NOMO-1 (cell line): ENCODE data around the gene ZNF740.
A peak's percentile ranks its signal among the peaks of the same experiment; 100 is the strongest.

Experiments
- DNase-seq, 2 experiments: peaks; one replicate each; lab custom pipeline; 2025; ENCODE audit not compliant: unreplicated experiment in 2 of 2; lab: John Stamatoyannopoulos, UW

The ZNF740 gene

DNA sequence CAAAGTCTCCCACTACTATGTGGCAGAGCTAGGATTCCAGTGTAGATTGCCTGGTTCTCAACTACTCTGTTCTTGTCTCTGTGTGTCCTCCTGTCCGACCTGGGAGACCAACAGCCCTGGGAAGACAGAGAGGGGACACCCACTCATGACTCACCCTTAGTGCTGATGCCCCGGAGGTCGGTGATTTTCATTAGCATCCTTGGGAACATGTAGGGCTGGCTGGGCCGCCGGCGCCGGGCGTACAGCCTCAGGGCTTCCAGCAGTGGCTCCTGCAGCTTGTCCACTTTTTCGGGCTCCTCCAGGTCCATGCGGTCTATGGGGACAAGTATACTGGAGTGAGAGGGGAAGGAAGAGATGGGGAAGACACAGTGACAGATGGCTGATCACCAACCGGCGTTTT, 32.4 kb downstream of the ZNF740 start:
- DNase-seq, result no peak

DNA sequence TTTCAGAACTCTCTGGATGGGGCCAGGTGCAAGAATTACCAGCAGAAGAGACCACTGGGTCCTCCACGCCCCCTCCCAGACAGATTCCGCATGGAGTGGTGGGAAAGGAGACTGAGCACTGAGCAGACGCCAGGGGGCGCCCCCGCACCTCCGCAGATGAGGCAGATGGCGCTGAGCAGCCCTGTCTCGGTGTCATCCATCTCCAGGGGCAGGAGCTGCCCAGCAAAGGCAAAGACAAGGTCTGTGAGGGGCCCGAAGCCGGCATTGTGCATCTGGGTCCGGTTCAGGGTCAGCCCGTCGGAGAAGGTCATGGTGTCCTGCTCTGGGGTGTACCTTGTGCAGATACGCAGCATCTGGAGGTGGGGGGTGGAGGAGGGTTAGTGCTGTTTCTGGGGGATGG, 32.8 kb downstream of the ZNF740 start:
- peak; percentile 50 to 62 for DNase-seq

DNA sequence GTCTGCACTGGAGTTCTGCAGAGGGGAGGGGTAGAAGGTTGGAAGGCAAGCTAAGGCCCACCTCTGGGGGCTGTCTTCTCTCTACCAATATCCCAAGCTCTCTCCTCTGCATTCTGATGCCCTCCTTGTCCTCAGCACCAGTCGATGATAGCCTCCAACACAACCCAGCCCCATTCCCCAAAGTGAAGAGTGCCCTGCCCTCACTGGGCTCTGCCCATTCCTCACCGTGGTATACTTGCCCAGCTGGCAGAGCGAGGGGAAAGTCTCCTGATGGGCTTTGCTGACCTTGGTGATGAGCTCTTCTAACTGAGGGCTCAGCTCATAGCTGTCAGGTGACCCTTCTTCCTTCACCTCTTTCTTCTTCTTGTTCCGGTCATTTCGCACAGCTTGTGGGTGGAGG, 33.7 kb downstream of the ZNF740 start:
- no peak for DNase-seq

DNA sequence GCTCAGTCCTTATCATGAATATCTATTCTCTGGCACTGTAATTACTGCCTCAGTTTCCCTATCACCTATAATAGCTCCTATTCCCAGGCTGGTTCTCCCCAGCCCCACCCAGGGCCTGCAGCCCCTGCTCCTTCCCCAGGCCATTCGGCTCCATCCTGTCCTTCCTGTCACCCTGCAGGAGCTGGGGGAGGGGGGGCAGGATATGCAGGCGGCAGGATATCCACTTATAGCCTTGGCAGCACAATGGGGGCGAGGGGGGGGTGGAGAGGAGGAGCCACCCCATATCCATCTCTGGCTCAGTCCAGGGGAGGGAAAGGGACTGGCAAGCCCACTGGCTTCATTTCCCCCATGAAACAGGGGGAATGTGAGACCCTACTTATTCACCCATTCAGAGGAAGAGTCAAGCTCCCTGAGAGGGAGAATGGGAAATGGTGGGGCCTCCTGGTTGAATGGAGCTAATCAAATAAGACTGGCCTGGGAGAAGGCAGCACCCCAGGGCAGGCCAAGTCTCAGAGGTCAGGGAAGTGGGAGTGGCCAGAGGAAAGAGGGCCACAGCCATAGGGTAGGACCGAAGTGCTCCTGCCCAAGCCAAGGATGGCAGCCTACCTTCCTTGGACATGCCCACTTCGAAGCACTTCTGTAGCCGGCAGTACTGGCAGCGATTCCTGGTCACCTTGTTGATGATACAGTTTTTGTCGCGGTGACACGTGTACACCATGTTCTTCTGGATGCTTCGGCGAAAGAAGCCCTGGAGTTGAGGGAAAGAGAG, 34.3 kb downstream of the ZNF740 start:
- no peak for DNase-seq

DNA sequence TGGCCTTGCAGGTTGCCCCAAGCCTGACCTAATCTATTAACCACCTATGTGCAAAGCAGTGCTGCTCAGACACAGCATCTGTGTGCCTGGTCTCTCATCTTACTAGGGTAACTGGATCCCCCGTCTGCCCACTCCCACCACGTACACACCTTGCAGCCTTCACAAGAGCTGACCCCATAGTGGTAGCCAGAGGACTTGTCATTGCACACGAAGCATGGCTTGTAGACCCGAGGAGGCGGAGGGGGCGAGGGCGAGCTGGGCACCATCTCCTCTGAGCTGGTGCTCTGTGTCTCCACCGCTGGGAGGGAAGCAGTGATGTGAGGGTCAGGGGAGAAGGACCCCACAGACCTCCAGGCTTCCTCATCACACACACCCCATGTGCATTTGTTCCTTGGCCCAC, 35.0 kb downstream of the ZNF740 start:
- no peak for DNase-seq

DNA sequence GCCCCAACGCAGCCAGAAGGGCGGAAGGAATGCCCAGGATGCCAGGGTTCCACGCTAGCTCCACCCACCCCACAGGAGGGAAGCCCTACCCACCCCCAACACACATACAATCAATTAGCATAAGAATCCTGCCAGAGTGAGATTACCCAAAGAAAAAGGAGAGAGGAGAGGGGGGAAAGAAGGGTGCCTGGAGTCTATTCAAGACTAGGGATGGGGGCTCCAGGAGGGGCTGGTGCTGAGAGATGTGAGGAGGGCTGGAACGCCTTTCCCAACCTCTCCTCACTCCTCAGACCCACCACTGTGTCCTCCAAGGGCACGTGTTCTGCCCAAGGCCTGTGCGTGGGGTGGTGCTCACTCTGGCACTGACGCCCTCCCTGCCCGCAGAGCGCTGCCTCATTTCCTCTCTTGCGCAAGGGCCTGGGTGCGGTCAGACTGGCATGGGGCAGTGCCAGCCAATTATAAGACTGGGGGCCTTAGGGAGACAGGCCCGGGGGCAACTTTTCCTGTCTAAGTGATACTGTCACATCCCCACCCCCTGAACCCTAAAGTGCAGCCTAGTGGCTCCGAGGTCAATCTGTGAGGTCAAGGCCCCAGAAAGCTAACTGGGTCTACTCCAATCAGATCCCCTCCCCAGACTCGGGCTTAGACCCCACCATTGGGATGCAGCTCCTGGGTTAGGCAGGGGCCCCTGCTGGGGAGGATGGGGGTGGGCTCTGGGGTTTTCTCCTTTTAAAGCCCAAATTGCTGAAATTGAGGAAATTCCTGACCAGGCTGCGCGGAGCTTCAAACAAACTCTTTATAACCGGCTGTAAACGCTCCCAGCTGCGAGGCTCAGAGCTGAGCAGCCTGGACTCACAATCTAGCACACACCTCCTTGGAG, 36.8 kb downstream of the ZNF740 start:
- DNase-seq, result peak; percentile 44 to 68

DNA sequence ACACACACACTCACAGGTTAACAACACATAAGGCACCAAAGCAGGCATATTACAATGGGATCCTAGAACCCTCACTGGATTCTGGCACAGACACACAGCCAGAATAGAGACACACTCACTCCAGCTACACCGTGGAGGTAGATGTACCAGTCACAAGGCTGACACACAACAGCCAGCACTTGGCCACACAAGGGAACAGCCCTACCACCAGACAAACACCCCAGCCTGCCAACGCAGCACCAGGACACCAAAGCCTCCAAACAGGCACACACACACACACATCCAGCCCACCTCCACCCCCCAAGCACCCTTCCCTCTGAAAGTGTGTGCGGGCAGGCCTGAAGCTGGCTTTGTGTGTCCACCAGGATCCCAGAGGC, 37.4 kb downstream of the ZNF740 start:
- no peak for DNase-seq

DNA sequence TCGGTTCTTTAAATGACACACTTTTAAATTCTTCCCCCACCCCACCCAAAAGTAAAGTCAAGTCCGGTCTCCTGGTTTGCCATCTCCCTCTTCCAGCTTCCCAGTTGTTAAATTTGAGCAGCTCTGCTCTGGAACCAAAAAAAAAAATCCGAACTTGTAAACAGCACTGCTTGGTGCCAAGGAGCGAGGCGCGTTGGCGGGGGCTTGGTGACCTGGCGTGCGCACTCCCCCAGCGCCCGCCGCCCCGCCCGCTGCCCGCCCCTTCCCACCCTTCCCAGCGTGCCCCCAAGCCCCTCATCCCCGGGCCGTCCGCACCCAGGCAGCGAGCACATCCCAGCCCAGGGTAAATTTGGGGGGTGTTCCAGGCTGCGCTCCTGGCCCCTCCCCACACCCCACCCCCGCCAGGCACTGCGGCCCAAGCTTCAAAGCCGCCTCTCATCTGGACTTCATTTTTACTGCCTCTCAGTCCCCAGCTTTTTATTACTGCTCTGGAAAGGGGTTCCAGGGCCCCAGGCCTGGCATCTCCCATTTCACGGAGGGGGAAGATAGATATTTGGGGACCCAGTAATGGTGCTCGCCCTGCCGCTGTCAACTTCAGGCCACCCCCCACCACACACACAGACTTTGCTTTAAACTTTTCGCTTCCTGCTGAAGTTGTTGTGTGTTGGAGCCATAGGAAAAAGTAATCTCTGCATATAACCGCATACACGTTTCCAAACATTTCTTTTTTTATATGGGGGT, 38.2 kb downstream of the ZNF740 start:
- DNase-seq, result no peak

DNA sequence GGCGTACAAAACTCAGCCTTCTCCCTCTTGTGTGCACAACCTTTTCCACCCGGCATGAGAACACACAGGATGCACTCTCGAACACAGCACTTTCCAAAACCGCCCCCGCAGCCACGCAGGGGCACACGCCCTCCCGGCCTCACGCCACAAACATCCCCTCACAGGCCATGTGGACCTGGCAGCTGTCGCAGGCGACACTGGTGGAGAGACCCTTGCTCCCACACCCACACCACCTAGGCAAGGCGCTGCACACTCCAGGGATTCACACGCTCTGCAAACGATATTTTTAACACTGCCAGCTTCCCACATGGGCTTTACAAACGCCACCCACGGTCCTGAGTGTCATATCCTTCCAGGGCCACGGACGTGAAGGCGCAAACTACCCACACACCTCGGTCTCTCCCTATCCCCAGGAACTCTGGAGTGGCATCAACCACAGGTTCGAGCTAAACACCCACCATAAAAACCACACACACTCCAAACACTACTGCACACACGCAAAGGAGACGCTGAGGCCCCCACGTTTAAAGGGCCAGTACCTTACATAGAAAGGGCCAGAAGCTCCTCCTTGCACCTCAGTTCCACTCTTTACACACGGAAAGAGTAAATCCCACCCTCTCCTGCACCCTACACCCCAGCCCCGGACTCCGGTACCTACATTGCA, 38.9 kb downstream of the ZNF740 start:
- DNase-seq, result peak; percentile 19 to 31

DNA sequence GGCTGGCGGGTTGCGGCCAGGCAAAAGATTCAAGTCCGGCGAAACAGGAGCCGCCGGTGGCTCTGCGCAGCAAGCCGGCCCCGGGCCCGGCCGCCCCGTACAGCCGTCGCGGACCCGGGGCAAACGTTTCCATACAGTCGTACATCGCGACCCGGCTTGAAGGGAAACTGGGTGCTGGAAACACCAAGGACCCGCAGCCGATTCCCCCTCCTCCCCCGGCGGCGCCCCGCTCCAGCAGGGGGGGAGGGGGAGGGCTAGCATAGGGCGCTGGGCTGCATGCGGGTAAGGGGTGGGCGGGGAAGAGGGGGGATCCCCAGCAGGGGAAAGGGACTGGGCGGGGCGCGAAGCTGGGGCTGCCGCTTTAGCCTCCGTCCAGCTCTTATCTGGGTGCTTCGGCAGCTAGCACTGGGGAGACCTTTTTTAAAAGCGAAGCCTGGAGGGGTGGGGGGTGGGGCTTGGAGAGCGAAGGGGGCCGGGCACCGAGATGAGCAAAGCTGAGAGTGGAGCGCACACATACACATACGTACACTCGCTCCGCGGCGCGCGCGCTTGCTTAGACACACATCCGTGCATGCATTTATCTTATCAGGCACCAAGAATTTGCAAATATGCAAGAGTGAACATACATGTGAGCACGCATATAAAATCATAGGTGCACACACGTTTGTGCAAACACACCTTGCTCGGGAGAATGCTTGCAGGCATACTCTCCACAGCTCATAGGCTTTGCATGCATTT, 39.6 kb downstream of the ZNF740 start:
- peak; percentile 59 to 71 for DNase-seq

DNA sequence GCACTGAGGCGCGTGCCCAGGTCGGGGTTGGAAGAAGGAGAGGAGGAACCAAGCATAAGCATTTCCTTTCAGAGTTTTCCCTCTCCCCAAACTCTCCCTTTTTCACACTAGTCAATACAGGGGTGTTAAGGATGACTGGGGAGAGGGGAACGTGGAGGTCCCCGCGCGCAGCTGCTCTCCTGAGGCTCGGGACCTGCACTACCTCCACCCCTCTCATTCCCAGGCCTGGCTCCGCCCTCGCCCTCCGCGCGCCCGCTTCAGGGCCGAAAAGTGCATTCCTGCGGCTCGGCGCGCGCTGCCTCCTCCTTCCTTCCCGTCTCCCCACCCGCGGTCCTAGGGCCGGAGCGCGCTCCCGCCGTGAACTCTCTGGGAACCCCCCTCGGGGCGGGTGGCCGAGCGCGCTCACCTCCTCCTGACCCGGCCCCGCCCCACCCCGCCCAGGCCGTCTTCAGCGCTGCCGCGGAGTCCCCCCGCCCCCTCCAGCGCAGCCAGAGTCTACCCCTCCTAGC, 40.2 kb downstream of the ZNF740 start:
- peak; percentile 88 to 95 for DNase-seq

DNA sequence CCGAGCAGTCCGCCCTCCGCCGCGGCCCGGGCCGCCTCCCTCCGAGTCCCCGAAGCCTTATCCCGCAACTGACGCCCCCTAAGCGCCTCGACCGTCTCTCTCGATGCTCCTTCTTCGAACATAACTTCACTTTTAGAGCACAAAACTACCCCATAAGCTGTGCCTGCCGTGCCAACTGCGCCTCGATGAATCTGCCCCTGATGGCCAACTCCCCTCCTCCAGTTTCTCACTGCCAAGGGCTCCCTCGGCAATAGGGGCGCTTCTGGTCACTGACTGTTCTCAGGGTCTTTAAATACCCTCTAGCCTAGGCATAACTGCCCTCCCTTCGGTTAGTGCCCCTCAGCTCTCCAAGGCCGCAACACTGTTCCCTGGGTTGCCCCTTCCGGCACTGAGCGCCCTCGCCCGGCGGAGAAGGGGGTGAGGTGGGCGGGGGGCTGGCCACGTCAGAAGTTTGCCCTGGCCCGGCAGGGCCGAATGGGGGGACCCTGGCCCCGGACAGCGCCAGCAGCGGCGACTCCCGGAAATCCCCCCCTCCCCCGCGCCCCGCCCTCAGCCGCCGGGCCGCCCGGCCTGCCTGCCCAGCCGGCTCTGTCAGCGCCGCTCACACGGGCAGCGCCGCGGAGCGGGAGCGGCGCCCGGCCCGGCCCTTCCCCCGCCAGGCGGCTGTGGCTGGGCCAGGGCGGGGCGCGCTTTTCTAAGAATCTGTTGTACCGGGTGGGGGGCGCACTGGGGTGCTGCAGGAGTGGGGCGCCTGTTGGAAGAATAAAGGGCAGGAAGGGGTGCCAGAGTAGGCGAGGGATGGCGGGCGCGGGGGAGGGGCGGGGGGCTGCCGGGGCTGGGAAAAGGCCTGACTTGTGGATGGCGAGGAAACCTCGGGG, 40.9 kb downstream of the ZNF740 start:
- DNase-seq, result peak; percentile 62 to 63

DNA sequence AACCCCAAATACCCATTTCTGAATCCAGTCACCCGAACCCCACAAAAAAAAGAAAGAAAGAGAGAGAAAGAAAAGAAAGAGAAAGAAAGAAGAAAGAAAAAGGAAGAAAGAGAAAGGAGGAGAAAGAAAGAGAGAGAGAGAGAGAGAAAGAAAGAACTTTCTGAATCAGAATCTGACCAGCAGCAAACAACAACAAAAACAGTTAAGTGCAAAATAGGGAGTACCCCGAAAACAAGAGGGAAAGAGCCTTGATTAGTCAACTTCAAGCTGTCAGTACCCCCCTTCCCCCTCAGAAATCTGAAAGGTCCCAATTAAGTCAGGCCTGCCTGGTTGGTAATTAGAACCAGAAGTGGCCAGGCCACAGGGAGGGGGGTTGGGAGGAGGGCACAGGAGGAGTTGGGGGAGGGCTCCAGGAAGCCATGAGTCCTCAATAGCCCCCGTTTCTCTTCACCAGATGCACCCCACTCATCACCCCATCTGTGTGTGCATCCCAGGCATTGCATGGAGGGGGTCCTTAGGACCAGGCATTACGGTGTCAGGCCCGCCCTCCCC, 41.7 kb downstream of the ZNF740 start:
- DNase-seq, result no peak

DNA sequence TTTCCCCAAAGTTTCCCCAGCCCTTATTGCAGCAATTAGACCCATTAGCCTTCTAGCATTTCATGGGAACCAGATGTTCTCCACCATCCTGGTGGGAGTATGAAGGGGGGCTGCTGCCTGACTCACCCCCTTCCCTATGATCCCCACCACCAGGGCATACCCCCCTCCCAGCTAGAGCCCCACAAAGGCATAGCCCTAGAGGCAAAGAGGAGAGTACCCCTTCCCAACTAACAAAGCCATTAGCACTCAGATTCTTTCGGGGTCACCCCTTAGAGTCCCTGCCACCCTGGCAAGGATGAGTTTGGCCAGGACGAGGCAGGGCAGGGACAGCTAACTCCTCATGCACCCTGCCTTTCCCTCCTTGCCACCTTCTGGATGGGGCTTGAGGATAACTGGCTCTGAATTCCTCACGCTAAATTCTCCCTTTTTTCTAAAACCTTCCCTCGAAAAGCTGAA, 42.3 kb downstream of the ZNF740 start:
- DNase-seq, result no peak

DNA sequence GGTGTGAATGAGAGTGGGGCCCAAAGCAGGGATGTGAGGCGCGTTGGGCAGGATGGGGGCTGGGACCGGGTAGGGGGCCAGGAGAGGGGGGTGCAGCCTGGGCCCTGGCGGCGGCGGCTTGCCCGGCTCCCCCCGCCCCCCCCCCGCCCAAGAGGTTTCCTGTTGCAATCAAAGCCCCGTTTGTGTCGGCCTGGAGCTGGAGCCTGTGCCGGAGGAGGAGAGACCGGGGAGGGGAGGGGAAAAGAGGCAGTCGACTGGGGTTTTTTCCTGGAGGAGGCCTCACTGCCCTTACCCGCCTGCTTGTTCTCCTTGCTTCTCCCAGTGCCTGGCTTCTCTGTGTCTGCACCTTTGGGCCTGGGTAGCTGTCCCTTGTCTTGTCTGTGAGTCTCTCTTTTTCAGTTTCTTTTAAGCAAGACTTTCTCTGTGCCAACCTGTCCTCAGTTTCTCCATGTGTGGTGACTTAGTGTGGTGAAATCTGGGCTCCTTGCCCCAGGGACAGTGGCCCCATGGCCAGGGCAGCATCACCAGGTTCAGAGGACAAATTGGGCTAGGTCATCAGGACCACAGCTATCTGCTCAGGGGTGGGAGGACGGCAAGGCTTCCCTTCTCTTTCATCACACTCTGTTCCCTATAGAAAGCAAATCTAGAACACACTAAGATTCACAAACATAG, 43.0 kb downstream of the ZNF740 start:
- peak; percentile 16 to 35 for DNase-seq

DNA sequence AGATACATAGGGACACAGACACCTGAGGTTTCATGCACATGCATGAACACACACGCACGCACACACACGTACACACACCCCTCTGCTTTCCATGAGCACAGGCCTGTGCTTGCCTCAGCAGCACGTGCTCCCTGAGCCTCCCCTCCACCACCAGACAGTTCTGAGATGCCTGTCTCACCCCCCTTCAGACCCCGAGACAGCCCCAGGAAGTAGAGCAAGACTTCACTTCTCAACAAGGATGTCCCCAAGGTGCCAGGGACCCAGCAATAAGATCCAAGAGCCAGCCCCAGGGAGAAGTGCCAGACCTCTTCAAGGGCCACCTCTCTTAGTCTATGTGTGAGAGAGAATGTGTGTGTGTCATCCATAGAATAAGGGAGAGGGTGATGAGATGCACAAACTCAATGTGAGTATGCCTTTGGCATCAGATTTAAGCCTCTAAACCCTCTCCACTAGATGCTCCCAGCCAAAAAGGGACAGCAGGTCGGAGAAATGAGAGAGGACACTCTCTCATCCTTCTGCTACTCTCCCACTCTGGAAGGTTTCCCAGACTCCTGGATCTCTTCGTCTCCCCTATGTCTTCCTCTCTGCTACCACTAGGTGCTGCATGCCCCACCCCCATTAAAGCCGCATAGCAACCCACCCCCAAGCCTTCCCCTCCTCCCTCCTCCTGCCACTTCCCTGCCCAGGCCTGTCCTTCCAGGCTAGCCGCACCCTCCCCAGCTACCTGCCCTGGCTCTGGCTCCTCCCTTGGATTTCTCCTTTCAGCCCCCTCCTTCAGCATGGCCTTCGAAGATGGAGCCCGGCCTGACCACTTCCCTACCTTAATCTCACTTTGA, 43.8 kb downstream of the ZNF740 start:
- no peak for DNase-seq
